WTC11 (cell line): ENCODE data around the gene MMP21.

Source experiments
- CBFB ChIP-seq: sonication (generic); formaldehyde crosslinking; IDR thresholded peaks from 2 replicates; pipeline ENCODE4 v1.8.1; 2022; ENCODE audit warnings: mild to moderate bottlenecking, low read depth, missing genetic modification reagents
- CTCF ChIP-seq: fragments of 200-600 bp; IDR thresholded peaks from 2 replicates; pipeline ENCODE4 v1.8.0; 2022; ENCODE audit warnings: antibody characterized with exemption
- E2F5 ChIP-seq: sonication (generic); formaldehyde crosslinking; IDR thresholded peaks from 2 replicates; pipeline ENCODE4 v1.8.1; 2022; ENCODE audit warnings: mild to moderate bottlenecking, moderate library complexity, missing genetic modification reagents
- TEAD4 ChIP-seq: sonication (generic); formaldehyde crosslinking; IDR thresholded peaks from 2 replicates; pipeline ENCODE4 v1.8.0; 2022; ENCODE audit warnings: mild to moderate bottlenecking, missing genetic modification reagents
- USF1 ChIP-seq: sonication (generic); formaldehyde crosslinking; IDR thresholded peaks from 2 replicates; pipeline ENCODE4 v1.8.0; 2022; ENCODE audit warnings: mild to moderate bottlenecking, missing genetic modification reagents

GRCh38 chr10:125785791-125786190 lies 10.2 kb upstream of the MMP21 start:
- TF ChIP-seq USF1 (CRISPR knock-in tag): no peak
- no peak for TF ChIP-seq CTCF
- no peak for TF ChIP-seq CBFB (CRISPR knock-in tag)
- no peak for TF ChIP-seq E2F5 (CRISPR knock-in tag)
- no peak for TF ChIP-seq TEAD4 (CRISPR knock-in tag)
